SK-N-MC (cell line): Measurements from ENCODE around the gene CDO1.

Experiments used
- DNase-seq: peaks from one replicate; pipeline ENCODE4 v3.0.0-alpha.2; 2011; ENCODE audit warnings: low read depth, low spot score
- H3K27ac ChIP-seq: fragments of 200-600 bp; sonication (generic); 2 replicates; pipeline ENCODE4 v1.5.1; 2016; ENCODE audit warnings: mixed run types
- H3K36me3 ChIP-seq: fragments of 200-600 bp; sonication (generic); 2 replicates; pipeline ENCODE4 v1.6.1; 2017; ENCODE audit warnings: antibody characterized with exemption, low read length, mixed read lengths; ENCODE audit not compliant: insufficient read depth
- H3K4me3 ChIP-seq: fragments of 200-600 bp; sonication (generic); 2 replicates; pipeline ENCODE4 v1.5.1; 2016
- H3K9ac ChIP-seq: fragments of 200-600 bp; sonication (generic); 2 replicates; pipeline ENCODE4 v1.8.0; 2017; ENCODE audit warnings: mixed run types, mixed read lengths; ENCODE audit not compliant: insufficient read length
- H3K9me3 ChIP-seq: fragments of 200-600 bp; sonication (generic); 2 replicates; pipeline ENCODE4 v1.6.1; 2017; ENCODE audit warnings: low read depth, mild to moderate bottlenecking, antibody characterized with exemption, low read length, moderate library complexity, mixed read lengths
- EZH2 ChIP-seq: fragments of 200-600 bp; sonication (generic); IDR thresholded peaks from one replicate; pipeline ENCODE4 v1.6.1; 2017; ENCODE audit warnings: antibody characterized with exemption
- FOXP2 ChIP-seq: optimal IDR thresholded peaks from 2 replicates; pipeline ENCODE3; 2011; ENCODE audit warnings: mild to moderate bottlenecking, moderate library complexity; ENCODE audit not compliant: insufficient read depth; ENCODE audit errors: extremely low read length, control extremely low read depth
- POLR2AphosphoS5 ChIP-seq: IDR thresholded peaks from 2 replicates; pipeline ENCODE4 v1.6.1; 2012; ENCODE audit warnings: mild to moderate bottlenecking, low read depth, low read length, borderline replicate concordance

The CDO1 gene

GRCh38 chr5:115807654-115808052, 8.8 kb downstream of the CDO1 start:
- Histone ChIP-seq H3K4me3 (no peak overlapping the region), H3K9me3 (no peaks in the 10 kb centered on the region), H3K36me3 (no peaks in the 10 kb centered on the region), H3K27ac (no peak overlapping the region), H3K9ac (no peak overlapping the region)
- no peak for TF ChIP-seq EZH2
- TF ChIP-seq POLR2AphosphoS5: no peak
- no peak for TF ChIP-seq FOXP2
- DNase-seq: no peak

- Histone ChIP-seq H3K9me3 (no peaks in the 10 kb centered on the region), H3K36me3 (no peaks in the 10 kb centered on the region), H3K9ac (no peak overlapping the region), H3K4me3 (no peak overlapping the region), H3K27ac (no peak overlapping the region)
- DNase-seq: no peak
- TF ChIP-seq EZH2: no peak
- no peak for TF ChIP-seq FOXP2
- TF ChIP-seq POLR2AphosphoS5: no peak
Observed at GRCh38 chr5:115806986-115807653, 9.3 kb downstream of the CDO1 start.

GRCh38 chr5:115801984-115802383, 14.5 kb downstream of the CDO1 start:
- Histone ChIP-seq H3K4me3 (no peak overlapping the region), H3K9ac (no peak overlapping the region)
- DNase-seq: no peak

GRCh38 chr5:115801152-115801551, 15.3 kb downstream of the CDO1 start:
- no peaks in the 10 kb centered on the region for H3K36me3 ChIP-seq
- TF ChIP-seq FOXP2 (no peak), EZH2 (no peak), POLR2AphosphoS5 (no peak)
- no peak overlapping the region for H3K9ac ChIP-seq
- no peak overlapping the region for H3K4me3 ChIP-seq
- H3K9me3 ChIP-seq: no peaks in the 10 kb centered on the region
- H3K27ac ChIP-seq: no peak overlapping the region
- DNase-seq: no peak

More at GRCh38 chr5:115801984-115802383, 14.5 kb downstream of the CDO1 start:
- H3K27ac ChIP-seq: no peak overlapping the region
- no peaks in the 10 kb centered on the region for H3K9me3 ChIP-seq
- H3K36me3 ChIP-seq: no peaks in the 10 kb centered on the region
- TF ChIP-seq EZH2: no peak
- no peak for TF ChIP-seq FOXP2
- no peak for TF ChIP-seq POLR2AphosphoS5

- Histone ChIP-seq H3K36me3 (no peaks in the 10 kb centered on the region), H3K9ac (no peak overlapping the region), H3K27ac (no peak overlapping the region), H3K4me3 (no peak overlapping the region), H3K9me3 (no peaks in the 10 kb centered on the region)
- TF ChIP-seq POLR2AphosphoS5 (no peak), EZH2 (no peak), FOXP2 (no peak)
- no peak for DNase-seq
Observed at GRCh38 chr5:115800108-115800507, 16.4 kb downstream of the CDO1 start.

GRCh38 chr5:115798252-115798651, 18.2 kb downstream of the CDO1 start:
- H3K27ac ChIP-seq: no peak overlapping the region
- H3K9me3 ChIP-seq: no peaks in the 10 kb centered on the region
- H3K4me3 ChIP-seq: no peak overlapping the region
- H3K36me3 ChIP-seq: no peaks in the 10 kb centered on the region
- DNase-seq: no peak
- no peak for TF ChIP-seq FOXP2
- TF ChIP-seq POLR2AphosphoS5: no peak
- TF ChIP-seq EZH2: no peak
- no peak overlapping the region for H3K9ac ChIP-seq

- H3K9ac ChIP-seq: no peak overlapping the region
- DNase-seq: no peak
- no peak overlapping the region for H3K4me3 ChIP-seq
- H3K27ac ChIP-seq: no peak overlapping the region
- no peaks in the 10 kb centered on the region for H3K9me3 ChIP-seq
- H3K36me3 ChIP-seq: no peaks in the 10 kb centered on the region
- no peak for TF ChIP-seq EZH2
- no peak for TF ChIP-seq FOXP2
- TF ChIP-seq POLR2AphosphoS5: no peak
Observed at GRCh38 chr5:115796656-115797055, 19.8 kb downstream of the CDO1 start.

GRCh38 chr5:115795700-115796099, 20.8 kb downstream of the CDO1 start:
- H3K36me3 ChIP-seq: no peaks in the 10 kb centered on the region
- DNase-seq: no peak
- no peak overlapping the region for H3K4me3 ChIP-seq
- H3K27ac ChIP-seq: no peak overlapping the region
- no peak overlapping the region for H3K9ac ChIP-seq
- TF ChIP-seq FOXP2 (no peak), POLR2AphosphoS5 (no peak), EZH2 (no peak)
- H3K9me3 ChIP-seq: no peaks in the 10 kb centered on the region

- H3K9me3 ChIP-seq: no peaks in the 10 kb centered on the region
- no peak for DNase-seq
- H3K9ac ChIP-seq: no peak overlapping the region
- H3K27ac ChIP-seq: no peak overlapping the region
- no peaks in the 10 kb centered on the region for H3K36me3 ChIP-seq
- no peak for TF ChIP-seq EZH2
- no peak for TF ChIP-seq POLR2AphosphoS5
- TF ChIP-seq FOXP2: no peak
- H3K4me3 ChIP-seq: no peak overlapping the region
Observed at GRCh38 chr5:115788440-115788839, 28.0 kb downstream of the CDO1 start.
